Measurements from ENCODE around the gene TNIP3.

The TNIP3 gene

DNA sequence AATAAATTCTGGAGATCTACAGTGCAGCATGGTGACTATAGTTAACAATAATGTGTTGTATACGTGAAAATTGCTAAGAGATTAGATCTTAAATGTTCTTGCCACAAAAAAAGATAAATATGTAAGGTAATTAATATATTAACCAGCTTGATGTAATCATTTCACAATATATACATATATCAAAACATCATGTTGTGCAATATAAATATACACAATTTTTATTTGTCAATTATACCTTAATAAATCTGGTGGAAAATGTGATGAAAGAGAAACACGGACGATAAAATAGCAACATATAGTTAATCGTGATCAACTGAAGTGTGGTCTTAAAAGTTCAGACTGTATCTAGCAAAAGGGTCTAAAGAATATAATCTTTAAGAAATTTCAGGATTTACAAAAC is 75.3 kb downstream of the TNIP3 start:
- no peak overlapping the region for H3K4me3 ChIP-seq (ENCODE audit: insufficient read length, low read depth)
- no peaks in the 10 kb centered on the region for H3K27me3 ChIP-seq (ENCODE audit: insufficient read depth, insufficient read length)
- DNase-seq (ENCODE audit: low read depth, low spot score): no peak
- H3K4me1 ChIP-seq (ENCODE audit: insufficient read depth, insufficient read length): no peaks in the 10 kb centered on the region
- H3K36me3 ChIP-seq (ENCODE audit: insufficient read depth, insufficient read length, low read length): no peaks in the 10 kb centered on the region
- TF ChIP-seq SUZ12 (IDR thresholded peaks at IDR 0.05; ENCODE audit: extremely low read depth, insufficient read depth, insufficient read length) (no peak), ZNF274 (IDR thresholded peaks at IDR 0.05; ENCODE audit: low read depth, low read length) (no peak), YY1 (IDR thresholded peaks at IDR 0.05; ENCODE audit: insufficient read depth, insufficient read length) (no peak)
- no peaks in the 10 kb centered on the region for H3K9me3 ChIP-seq (ENCODE audit: insufficient read depth, low read length)
- H3K9ac ChIP-seq (ENCODE audit: insufficient read length, low read depth): no peak overlapping the region

Data from NT2/D1 (cell line).